ENCODE results near the gene ZNF576.
A peak's percentile ranks its signal among the peaks of the same experiment; 100 is the strongest.
"Not testable (repeated sequence)": the region's sequence is repeated elsewhere in the genome, so short reads cannot be mapped to it uniquely, and the experiment has no call there.

ZNF576 gene, protein sequence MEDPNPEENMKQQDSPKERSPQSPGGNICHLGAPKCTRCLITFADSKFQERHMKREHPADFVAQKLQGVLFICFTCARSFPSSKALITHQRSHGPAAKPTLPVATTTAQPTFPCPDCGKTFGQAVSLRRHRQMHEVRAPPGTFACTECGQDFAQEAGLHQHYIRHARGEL

GRCh38 chr19:43595999-43596841 is at the start of gene ZNF576, which contains the start of gene IRGQ:
Gene ZNF576, plus strand, starts transcription at chr19:43596595. Its CDS starts 514 bp downstream, at chr19:43597109.
Gene IRGQ, minus strand, starts transcription at chr19:43596134. Its CDS starts 796 bp downstream, at chr19:43595338.
- DNase-seq: peak; percentile 96 to 100 (median 99)

DNA sequence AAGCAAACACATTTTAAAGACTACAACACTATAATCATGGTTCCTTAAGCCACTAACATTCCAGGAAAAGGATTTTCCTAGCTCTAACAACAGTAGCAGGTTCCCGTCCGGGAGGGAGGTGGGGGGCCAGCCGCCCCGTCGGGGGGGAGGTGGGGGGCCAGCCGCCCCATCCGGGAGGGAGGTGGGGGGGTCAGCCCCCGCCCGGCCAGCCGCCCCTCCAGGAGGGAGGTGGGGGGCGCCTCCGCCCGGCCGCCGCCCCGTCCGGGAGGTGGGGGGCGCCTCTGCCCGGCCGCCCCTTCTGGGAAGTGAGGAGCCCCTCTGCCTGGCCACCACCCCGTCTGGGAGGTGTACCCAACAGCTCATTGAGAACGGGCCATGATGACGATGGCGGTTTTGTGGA is 48.5 kb upstream of the ZNF576 start:
- not testable (repeated sequence) for DNase-seq

- DNase-seq: no peak
Measured at GRCh38 chr19:43548706-43549105, 47.7 kb upstream of the ZNF576 start.

- DNase-seq: no peak
Measured at GRCh38 chr19:43551399-43552197, 44.8 kb upstream of the ZNF576 start.

DNA sequence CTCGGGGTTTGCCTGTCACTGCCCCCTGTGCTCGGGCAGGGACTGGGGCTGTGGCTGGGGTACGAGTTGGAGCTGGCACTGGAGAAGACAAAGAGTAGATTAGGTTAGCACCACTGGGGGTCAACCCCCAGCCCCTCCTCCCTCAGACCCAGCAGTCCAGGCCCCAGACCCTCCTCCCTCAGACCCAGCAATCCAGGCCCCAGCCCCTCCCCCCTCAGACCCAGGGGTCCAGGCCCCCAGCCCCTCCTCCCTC is 44.3 kb upstream of the ZNF576 start:
- no peak for DNase-seq

DNA sequence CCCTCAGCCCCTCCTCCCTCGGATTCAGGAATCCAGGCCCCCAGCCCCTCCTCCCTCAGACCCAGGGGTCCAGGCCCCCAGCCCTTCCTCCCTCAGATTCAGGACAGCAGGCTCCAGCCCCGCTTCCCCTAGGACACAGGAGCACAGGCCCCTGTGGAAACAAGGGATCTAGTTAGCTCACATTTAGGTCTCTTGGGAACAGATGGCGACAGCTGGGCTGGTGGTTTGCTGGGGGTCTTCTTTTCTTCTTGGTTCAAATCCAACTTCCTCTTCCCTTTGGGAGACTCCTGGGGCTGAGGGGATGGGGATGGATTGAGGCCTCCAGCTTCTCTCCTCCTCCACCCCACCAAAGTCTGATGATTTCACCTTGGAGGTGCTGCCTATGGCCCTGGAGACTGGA is 43.8 kb upstream of the ZNF576 start:
- DNase-seq: no peak

- no peak for DNase-seq
Measured at GRCh38 chr19:43553656-43554055, 42.7 kb upstream of the ZNF576 start.

- no peak for DNase-seq
Measured at GRCh38 chr19:43554317-43554895, 42.0 kb upstream of the ZNF576 start.

GRCh38 chr19:43555185-43555770 is 41.1 kb upstream of the ZNF576 start:
- DNase-seq: peak in 56 of 58 donors; percentile 5 to 86 (median 60)

DNA sequence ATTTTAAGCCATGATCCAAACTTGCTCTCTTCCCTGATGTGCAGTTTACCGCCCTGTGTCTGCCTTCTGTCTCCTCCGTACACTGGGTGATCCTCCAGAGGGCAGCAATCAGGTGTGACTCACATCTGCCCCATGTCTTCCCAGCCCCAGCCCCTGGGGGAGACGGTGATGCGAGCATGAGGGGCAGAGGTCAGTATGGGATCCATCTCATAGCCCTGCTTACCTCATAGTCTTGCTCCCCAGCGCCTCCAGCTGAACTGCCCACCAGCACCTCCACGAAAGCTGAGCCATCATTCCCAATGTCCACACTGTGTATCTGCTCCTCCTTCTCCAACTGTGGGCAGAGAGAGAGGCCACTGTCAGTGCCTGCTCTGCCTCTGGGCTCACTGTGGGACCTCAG is 35.7 kb upstream of the ZNF576 start:
- DNase-seq: peak in 1 of 58 donors; percentile 5

- DNase-seq: no peak
Measured at GRCh38 chr19:43561139-43561970, 35.0 kb upstream of the ZNF576 start.

GRCh38 chr19:43562226-43562697 is 34.1 kb upstream of the ZNF576 start:
- DNase-seq: no peak

DNA sequence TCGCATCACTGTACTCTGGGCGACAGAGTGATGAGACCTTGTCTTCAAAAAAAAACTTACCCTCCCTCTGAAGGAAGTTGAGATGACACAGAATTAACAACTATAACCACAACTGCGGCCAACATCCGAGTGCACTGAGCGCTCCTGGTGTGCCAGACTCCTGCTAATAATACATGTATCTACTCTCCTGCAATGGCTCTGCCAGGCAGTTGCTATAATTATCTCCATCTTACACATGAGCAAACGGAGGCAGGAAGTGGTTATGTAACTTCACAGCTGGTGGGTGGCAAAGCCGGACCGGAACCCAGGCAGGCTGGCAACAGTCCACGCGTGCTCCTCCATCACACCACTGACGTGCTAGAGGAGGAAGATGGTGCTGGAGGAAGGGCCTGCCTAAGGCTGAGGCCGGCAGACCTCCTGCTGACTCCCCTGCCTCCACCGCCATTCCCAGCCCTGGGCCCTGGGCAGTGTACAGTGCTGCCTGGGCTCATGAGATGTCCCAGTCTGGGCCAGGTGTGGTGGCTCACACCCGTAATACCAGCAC is 33.6 kb upstream of the ZNF576 start:
- peak; percentile 9 to 93 (median 68) for DNase-seq

GRCh38 chr19:43563816-43564457 is 32.5 kb upstream of the ZNF576 start:
- DNase-seq: no peak

- DNase-seq: peak in 32 of 58 donors; percentile 2 to 60 (median 24)
Measured at GRCh38 chr19:43564800-43565199, 31.6 kb upstream of the ZNF576 start.

GRCh38 chr19:43569657-43570056 is 26.7 kb upstream of the ZNF576 start:
- no peak for DNase-seq

- no peak for DNase-seq
Measured at GRCh38 chr19:43570174-43570791, 26.1 kb upstream of the ZNF576 start.

- no peak for DNase-seq
Measured at GRCh38 chr19:43572171-43572588, 24.2 kb upstream of the ZNF576 start.

Measured in anterior cingulate cortex (tissue), 58 donors.